ENCODE measurements around the gene UBE2D4. TPM values are rescaled to one million over a fixed set of nuclear protein-coding genes. Genes with fewer than 3 reads are reported as not detected.
A peak's percentile ranks its signal among the peaks of the same experiment; 100 is the strongest.
"Not testable (repeated sequence)": the region's sequence is repeated elsewhere in the genome, so short reads cannot be mapped to it uniquely, and the experiment has no call there.

The UBE2D4 gene
- total RNA-seq, 1 experiment from 2014 or later = 11.8 TPM

DNA sequence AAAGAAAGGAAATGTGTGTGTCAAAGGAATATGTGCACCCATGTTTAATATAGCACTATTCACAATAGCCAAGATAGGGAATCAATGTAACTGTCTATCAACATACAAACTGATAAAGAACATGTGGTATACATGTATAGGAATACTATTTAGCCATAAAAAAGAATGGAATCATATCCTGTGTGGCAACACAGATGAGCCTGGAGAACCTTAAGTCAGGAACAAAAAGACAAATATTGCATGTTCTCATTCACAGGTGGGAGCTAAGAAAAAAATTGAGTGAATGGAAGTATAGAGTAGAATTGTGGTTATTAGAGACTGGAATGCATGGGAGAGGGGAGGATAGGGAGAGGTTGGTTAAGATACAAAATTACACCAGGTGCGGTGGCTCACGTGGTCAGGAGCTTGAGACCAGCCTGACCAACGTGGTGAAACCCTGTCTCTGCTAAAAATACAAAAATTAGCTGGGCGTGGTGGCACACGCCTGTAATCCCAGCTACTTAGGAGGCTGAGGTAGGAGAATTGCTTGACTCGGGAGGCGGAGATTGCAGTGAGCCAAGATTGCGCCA is 30.3 kb upstream of the UBE2D4 start:
- Histone ChIP-seq H3K27me3 (replicated peaks; ENCODE audit: insufficient read depth, low read depth, low read length, poor library complexity) (no peaks in the 10 kb centered on the region), H3K9me3 (ENCODE audit: low read depth, low read length, poor library complexity, severe bottlenecking) (no peaks in the 10 kb centered on the region), H3K36me3 (ENCODE audit: insufficient read depth, low read length, poor library complexity, severe bottlenecking) (no peaks in the 10 kb centered on the region), H3K27ac (ENCODE audit: low read depth, low read length, poor library complexity, severe bottlenecking) (no peak overlapping the region), H3K4me1 (ENCODE audit: insufficient read depth, low read length, poor library complexity, severe bottlenecking) (no peaks in the 10 kb centered on the region), H3K4me3 (ENCODE audit: low read depth, low read length, poor library complexity, severe bottlenecking) (no peak overlapping the region)
- intact Hi-C loops (cut with micrococcal nuclease; ENCODE audit: unreplicated experiment) = no loop called here
- ChIA-PET CTCF (no interaction called here), POLR2A (ENCODE audit: low non-redundant PET) (no interaction called here)
- TF ChIP-seq, protein P1, sequence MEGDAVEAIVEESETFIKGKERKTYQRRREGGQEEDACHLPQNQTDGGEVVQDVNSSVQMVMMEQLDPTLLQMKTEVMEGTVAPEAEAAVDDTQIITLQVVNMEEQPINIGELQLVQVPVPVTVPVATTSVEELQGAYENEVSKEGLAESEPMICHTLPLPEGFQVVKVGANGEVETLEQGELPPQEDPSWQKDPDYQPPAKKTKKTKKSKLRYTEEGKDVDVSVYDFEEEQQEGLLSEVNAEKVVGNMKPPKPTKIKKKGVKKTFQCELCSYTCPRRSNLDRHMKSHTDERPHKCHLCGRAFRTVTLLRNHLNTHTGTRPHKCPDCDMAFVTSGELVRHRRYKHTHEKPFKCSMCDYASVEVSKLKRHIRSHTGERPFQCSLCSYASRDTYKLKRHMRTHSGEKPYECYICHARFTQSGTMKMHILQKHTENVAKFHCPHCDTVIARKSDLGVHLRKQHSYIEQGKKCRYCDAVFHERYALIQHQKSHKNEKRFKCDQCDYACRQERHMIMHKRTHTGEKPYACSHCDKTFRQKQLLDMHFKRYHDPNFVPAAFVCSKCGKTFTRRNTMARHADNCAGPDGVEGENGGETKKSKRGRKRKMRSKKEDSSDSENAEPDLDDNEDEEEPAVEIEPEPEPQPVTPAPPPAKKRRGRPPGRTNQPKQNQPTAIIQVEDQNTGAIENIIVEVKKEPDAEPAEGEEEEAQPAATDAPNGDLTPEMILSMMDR (conservative IDR thresholded peaks at IDR 0.05; ENCODE audit: low read depth, low read length) = no peak
- no peak for TF ChIP-seq EZH2 (IDR thresholded peaks at IDR 0.05; ENCODE audit: borderline replicate concordance, low read depth, low read length, poor library complexity, severe bottlenecking)
- no peak for DNase-seq (ENCODE audit: low spot score)
- BruUV-seq (replicated peaks) = no TSS peak

DNA sequence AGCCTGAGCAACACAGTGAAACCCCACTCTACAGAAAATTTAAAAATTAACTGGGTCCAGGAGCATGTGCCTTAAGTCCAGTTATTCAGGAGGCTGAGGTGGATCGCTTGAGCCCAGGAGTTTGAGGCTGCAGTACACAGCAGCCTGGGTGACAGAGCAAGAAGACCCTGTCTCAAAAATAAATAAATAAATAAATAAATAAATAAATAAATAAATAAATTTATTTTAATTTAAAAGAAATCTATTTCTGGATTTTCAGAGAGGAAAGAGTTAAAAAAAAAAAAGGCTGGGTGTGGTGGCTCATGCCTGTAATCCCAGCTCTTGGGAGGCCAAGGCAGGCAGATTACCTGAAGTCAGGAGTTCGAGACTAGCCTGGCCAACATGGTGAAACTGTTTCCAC is 27.7 kb upstream of the UBE2D4 start:
- BruUV-seq (replicated peaks); CTCF ChIA-PET; DNase-seq (ENCODE audit: low spot score); POLR2A ChIA-PET (ENCODE audit: low non-redundant PET); H3K27me3 ChIP-seq (replicated peaks; ENCODE audit: insufficient read depth, low read depth, low read length, poor library complexity); H3K27ac ChIP-seq (ENCODE audit: low read depth, low read length, poor library complexity, severe bottlenecking); H3K36me3 ChIP-seq (ENCODE audit: insufficient read depth, low read length, poor library complexity, severe bottlenecking); H3K4me3 ChIP-seq (ENCODE audit: low read depth, low read length, poor library complexity, severe bottlenecking); H3K4me1 ChIP-seq (ENCODE audit: insufficient read depth, low read length, poor library complexity, severe bottlenecking); intact Hi-C loops (cut with micrococcal nuclease; ENCODE audit: unreplicated experiment); H3K9me3 ChIP-seq (ENCODE audit: low read depth, low read length, poor library complexity, severe bottlenecking): not testable (repeated sequence)

DNA sequence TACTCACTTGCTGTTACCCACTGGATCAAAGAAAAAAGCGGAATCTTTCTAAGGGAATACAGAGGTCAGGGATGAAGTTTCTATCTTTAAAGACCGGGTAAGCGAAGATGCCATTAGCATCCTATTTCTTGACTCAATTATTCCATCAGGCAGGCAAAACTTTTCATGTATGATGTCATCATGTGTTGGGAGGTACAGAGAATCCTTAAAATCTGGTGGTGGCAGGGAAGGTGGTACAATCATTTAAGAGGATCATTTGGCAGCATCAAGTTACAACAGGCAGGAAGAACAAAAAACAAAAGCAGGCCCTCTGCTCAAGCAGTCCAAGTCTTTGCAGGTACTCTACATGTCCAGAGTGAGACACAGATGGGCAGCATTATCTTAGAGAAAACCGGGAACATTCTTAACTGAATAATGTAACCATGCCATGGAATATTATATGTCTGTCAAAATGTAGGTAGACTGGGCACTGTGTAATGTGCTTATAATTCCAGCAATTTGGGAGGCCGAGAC is 23.6 kb upstream of the UBE2D4 start:
- H3K36me3 ChIP-seq (ENCODE audit: insufficient read depth, low read length, poor library complexity, severe bottlenecking) = no peaks in the 10 kb centered on the region
- H3K9me3 ChIP-seq (ENCODE audit: low read depth, low read length, poor library complexity, severe bottlenecking) = no peaks in the 10 kb centered on the region
- no peak overlapping the region for H3K4me3 ChIP-seq (ENCODE audit: low read depth, low read length, poor library complexity, severe bottlenecking)
- TF ChIP-seq, protein P1 (conservative IDR thresholded peaks at IDR 0.05; ENCODE audit: low read depth, low read length) = no peak
- no peak for TF ChIP-seq EZH2 (IDR thresholded peaks at IDR 0.05; ENCODE audit: borderline replicate concordance, low read depth, low read length, poor library complexity, severe bottlenecking)
- DNase-seq (ENCODE audit: low spot score) = no peak
- ChIA-PET POLR2A (ENCODE audit: low non-redundant PET) (no interaction called here), CTCF (no interaction called here)
- no TSS peak for BruUV-seq (replicated peaks)
- intact Hi-C loops (cut with micrococcal nuclease; ENCODE audit: unreplicated experiment) = no loop called here
- H3K27me3 ChIP-seq (replicated peaks; ENCODE audit: insufficient read depth, low read depth, low read length, poor library complexity) = no peaks in the 10 kb centered on the region
- H3K27ac ChIP-seq (ENCODE audit: low read depth, low read length, poor library complexity, severe bottlenecking) = no peak overlapping the region
- peaks cover 4% of the 10 kb centered on the region for H3K4me1 ChIP-seq (ENCODE audit: insufficient read depth, low read length, poor library complexity, severe bottlenecking)

DNA sequence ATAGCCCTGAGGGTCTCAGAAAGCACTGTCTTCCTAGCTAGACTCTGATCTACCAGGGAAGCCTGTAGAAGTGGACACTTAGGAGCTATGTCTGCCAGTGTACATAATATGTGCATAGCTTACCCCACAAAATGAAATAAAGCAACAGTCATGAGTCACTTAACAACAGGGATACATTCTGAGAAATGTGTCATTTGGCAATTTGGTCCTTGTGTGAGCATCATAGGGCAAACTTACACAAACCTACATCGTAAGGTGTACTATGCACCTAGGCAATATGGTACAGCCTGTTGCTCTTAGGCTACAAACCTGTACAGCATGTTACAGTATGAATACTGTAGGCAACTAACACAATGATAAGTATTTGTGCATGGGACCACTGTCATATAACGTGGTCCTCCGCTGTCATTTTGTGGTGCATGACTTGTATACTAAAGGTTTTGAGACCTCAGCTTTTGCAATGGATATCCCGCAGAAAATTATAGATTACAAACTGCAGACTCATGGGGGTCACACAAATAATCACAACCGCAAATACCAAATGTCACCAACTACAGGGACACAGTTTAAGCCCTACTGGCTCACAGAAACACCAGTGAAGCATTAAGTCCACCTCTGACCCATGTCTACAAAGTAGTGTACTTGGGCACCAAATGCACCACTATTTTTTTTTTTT is 21.6 kb upstream of the UBE2D4 start:
- TF ChIP-seq EZH2 (IDR thresholded peaks at IDR 0.05; ENCODE audit: borderline replicate concordance, low read depth, low read length, poor library complexity, severe bottlenecking) = no peak
- TF ChIP-seq, protein P1 (conservative IDR thresholded peaks at IDR 0.05; ENCODE audit: low read depth, low read length) = no peak
- intact Hi-C loops (cut with micrococcal nuclease; ENCODE audit: unreplicated experiment) = no loop called here
- no peak for DNase-seq (ENCODE audit: low spot score)
- Histone ChIP-seq H3K4me1 (ENCODE audit: insufficient read depth, low read length, poor library complexity, severe bottlenecking) (peaks cover 4% of the 10 kb centered on the region), H3K9me3 (ENCODE audit: low read depth, low read length, poor library complexity, severe bottlenecking) (no peaks in the 10 kb centered on the region), H3K27me3 (replicated peaks; ENCODE audit: insufficient read depth, low read depth, low read length, poor library complexity) (no peaks in the 10 kb centered on the region), H3K4me3 (ENCODE audit: low read depth, low read length, poor library complexity, severe bottlenecking) (peak overlapping the region; percentile 65), H3K27ac (ENCODE audit: low read depth, low read length, poor library complexity, severe bottlenecking) (no peak overlapping the region), H3K36me3 (ENCODE audit: insufficient read depth, low read length, poor library complexity, severe bottlenecking) (no peaks in the 10 kb centered on the region)
- ChIA-PET POLR2A (ENCODE audit: low non-redundant PET) (no interaction called here), CTCF (no interaction called here)
- BruUV-seq (replicated peaks) = TSS peak; percentile 29
